ENCODE data around the gene ATRAID. TPM values are rescaled to one million over a fixed set of nuclear protein-coding genes. Genes with fewer than 3 reads are reported as not detected.

ATRAID gene
- total RNA-seq, 1 donor from 2014 or later = 150 TPM

DNA sequence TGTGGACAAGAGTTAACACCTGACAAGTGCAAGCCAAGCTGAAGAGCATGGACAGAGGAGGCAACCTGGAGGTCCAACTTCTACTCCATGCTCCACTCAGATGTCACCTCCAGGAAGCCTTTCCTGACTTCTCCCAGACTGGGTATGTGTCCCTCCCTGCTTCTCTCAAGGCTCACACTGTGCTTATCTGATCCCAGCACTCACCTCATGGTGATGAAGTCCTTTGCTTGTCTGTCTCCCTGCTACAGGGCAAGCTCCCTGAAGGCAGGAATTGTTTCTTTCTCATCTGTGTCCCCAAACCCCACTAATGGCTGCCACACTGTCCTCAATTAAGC is 53.7 kb downstream of the ATRAID start:
- no peak for DNase-seq (ENCODE audit: extremely low spot score in 2 of 2)
- TF ChIP-seq POLR2A (IDR thresholded peaks at IDR 0.05) (no peak), POLR2AphosphoS5 (IDR thresholded peaks at IDR 0.05; ENCODE audit: insufficient read depth in 1 of 2, low read depth in 1 of 2) (no peak)
- TF ChIP-seq, protein P1, sequence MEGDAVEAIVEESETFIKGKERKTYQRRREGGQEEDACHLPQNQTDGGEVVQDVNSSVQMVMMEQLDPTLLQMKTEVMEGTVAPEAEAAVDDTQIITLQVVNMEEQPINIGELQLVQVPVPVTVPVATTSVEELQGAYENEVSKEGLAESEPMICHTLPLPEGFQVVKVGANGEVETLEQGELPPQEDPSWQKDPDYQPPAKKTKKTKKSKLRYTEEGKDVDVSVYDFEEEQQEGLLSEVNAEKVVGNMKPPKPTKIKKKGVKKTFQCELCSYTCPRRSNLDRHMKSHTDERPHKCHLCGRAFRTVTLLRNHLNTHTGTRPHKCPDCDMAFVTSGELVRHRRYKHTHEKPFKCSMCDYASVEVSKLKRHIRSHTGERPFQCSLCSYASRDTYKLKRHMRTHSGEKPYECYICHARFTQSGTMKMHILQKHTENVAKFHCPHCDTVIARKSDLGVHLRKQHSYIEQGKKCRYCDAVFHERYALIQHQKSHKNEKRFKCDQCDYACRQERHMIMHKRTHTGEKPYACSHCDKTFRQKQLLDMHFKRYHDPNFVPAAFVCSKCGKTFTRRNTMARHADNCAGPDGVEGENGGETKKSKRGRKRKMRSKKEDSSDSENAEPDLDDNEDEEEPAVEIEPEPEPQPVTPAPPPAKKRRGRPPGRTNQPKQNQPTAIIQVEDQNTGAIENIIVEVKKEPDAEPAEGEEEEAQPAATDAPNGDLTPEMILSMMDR (IDR thresholded peaks at IDR 0.05) = no peak
- peaks cover 31% of the 10 kb centered on the region for H3K4me1 ChIP-seq
- no peak overlapping the region for H3K4me3 ChIP-seq
- no peaks in the 10 kb centered on the region for H3K36me3 ChIP-seq
- intact Hi-C loops (cut with DNase I) = no loop called here
- H3K27me3 ChIP-seq = peaks cover 30% of the 10 kb centered on the region
- H3K9me3 ChIP-seq = no peaks in the 10 kb centered on the region
- no peak overlapping the region for H3K27ac ChIP-seq

Other genes with a start within 250 kb of the ATRAID start
- gene MAPRE3, start 241.4 kb upstream of the ATRAID start, total RNA-seq = 20.6 TPM
- 53.3 TPM for gene TMEM214, start 179.1 kb upstream of the ATRAID start, total RNA-seq
- 8.8 TPM for gene AGBL5, start 160.4 kb upstream of the ATRAID start, total RNA-seq
- gene OST4, start 140.4 kb upstream of the ATRAID start, total RNA-seq = 269 TPM
- 100 TPM for gene EMILIN1, start 133.4 kb upstream of the ATRAID start, total RNA-seq
- 9.3 TPM for gene KHK, start 125.3 kb upstream of the ATRAID start, total RNA-seq
- 2.2 TPM for gene CGREF1, start 92.9 kb upstream of the ATRAID start, total RNA-seq
- not detected for gene ABHD1, start 88.2 kb upstream of the ATRAID start, total RNA-seq
- 57.5 TPM for gene PREB, start 77.4 kb upstream of the ATRAID start, total RNA-seq
- gene PRR30, start 72.6 kb upstream of the ATRAID start, total RNA-seq = not detected
- 7.4 TPM for gene TCF23, start 63.0 kb upstream of the ATRAID start, total RNA-seq
- 37.3 TPM for gene SLC5A6, start 227 bp downstream of the ATRAID start, total RNA-seq
- gene CAD, start 5.3 kb downstream of the ATRAID start, total RNA-seq = 25.0 TPM
- gene SLC30A3, start 51.0 kb downstream of the ATRAID start, total RNA-seq = 1.2 TPM
- gene DNAJC5G, start 63.4 kb downstream of the ATRAID start, total RNA-seq = 1.5 TPM
- gene TRIM54, start 70.4 kb downstream of the ATRAID start, total RNA-seq = 2.5 TPM
- gene UCN, start 96.4 kb downstream of the ATRAID start, total RNA-seq = 3.2 TPM
- gene MPV17, start 111.1 kb downstream of the ATRAID start, total RNA-seq = 55.7 TPM
- gene GTF3C2, start 144.7 kb downstream of the ATRAID start, total RNA-seq = 67.5 TPM
- gene EIF2B4, start 158.3 kb downstream of the ATRAID start, total RNA-seq = 37.1 TPM
- gene SNX17, start 158.6 kb downstream of the ATRAID start, total RNA-seq = 99.2 TPM
- 17.4 TPM for gene ZNF513, start 168.7 kb downstream of the ATRAID start, total RNA-seq
- 45.4 TPM for gene PPM1G, start 197.6 kb downstream of the ATRAID start, total RNA-seq
- 62.6 TPM for gene NRBP1, start 216.6 kb downstream of the ATRAID start, total RNA-seq
- 3.9 TPM for gene KRTCAP3, start 230.3 kb downstream of the ATRAID start, total RNA-seq